ENCODE measurements around the gene TTBK2.

- TF ChIP-seq CTCF (IDR thresholded peaks at IDR 0.05) (no peak), EZH2 (IDR thresholded peaks at IDR 0.05) (no peak), EZH2phosphoT487 (IDR thresholded peaks at IDR 0.05) (no peak)
Measured at GRCh38 chr15:42819786-42820185, 100.8 kb downstream of the TTBK2 start.

All from neural progenitor cell (in vitro differentiated cells).